Spinal cord (tissue), 10 donors: ENCODE results near the gene NOX3. TPM values are rescaled to one million over a fixed set of nuclear protein-coding genes. Genes with fewer than 3 reads are reported as not detected.
A peak's percentile ranks its signal among the peaks of the same experiment; 100 is the strongest.

Experiments used
- DNase-seq, 6 donors: peaks; one replicate each; pipeline versions ENCODE4 v3.0.0 to v3.0.0-alpha.2; 2013 to 2015; ENCODE audit warnings: low spot score in 6 of 6, low read depth in 4 of 6
- H3K27ac ChIP-seq: one replicate; pipeline ENCODE4 v1.5.1; 2013; ENCODE audit warnings: low read depth, low read length, control low read depth
- H3K27me3 ChIP-seq: one replicate; pipeline ENCODE4 v1.6.1; 2013; ENCODE audit warnings: low read length; ENCODE audit not compliant: control insufficient read depth, insufficient read depth
- H3K36me3 ChIP-seq: one replicate; pipeline ENCODE4 v1.6.1; 2013; ENCODE audit warnings: low read length; ENCODE audit not compliant: control insufficient read depth, insufficient read depth
- H3K4me1 ChIP-seq: one replicate; pipeline ENCODE4 v1.6.1; 2013; ENCODE audit warnings: low read length; ENCODE audit not compliant: control insufficient read depth, insufficient read depth
- H3K4me3 ChIP-seq: one replicate; pipeline ENCODE4 v1.5.1; 2013; ENCODE audit warnings: low read depth, low read length, control low read depth
- H3K9me3 ChIP-seq: one replicate; pipeline ENCODE4 v1.6.1; 2013; ENCODE audit warnings: low read length; ENCODE audit not compliant: control insufficient read depth, insufficient read depth
- WGBS: methylation state at CpG from one replicate; pipeline ENCODE4 v1.1.5; 2013; ENCODE audit warnings: missing lambda C conversion rate; ENCODE audit not compliant: insufficient coverage; 5-methylcytosine and 5-hydroxymethylcytosine counted together
- polyA plus RNA-seq, 2 donors: library from polyadenylated mRNA; unstranded; fragments of 120-200 nt; gene quantifications; one replicate each; pipeline ENCODE4 v1.2.1, GENCODE V29; 2013; ENCODE audit not compliant: insufficient read length in 2 of 2
- total RNA-seq, 2 donors: library from RNA; depleted of rRNA in 1 of 2; stranded (reverse); fragments of 120-200 nt in 1 of 2; fragments of >200 nt in 1 of 2; gene quantifications; one replicate each; pipeline versions ENCODE4 v1.2.3 to v1.2.4, GENCODE V29; 2013 to 2014
- donor health status: healthy.

The NOX3 gene
- total and polyA plus RNA-seq, 4 donors: not detected

DNA sequence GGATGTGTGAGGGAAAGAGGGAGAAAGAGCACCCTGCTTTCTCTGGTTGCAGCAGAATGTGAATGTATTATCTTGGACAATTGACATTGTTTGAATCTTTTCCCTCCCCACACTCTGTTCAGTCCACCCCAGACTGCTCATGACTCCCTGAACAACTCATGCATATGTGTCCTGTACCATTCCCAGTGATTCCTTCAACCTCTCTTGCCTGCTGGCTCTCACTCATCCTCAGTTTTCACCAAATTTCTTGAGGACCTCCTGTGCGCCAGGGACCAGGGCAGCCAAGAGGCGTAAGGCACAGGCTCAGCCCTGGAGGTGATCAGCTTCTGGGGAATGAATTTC, 5.4 kb downstream of the NOX3 start:
- Histone ChIP-seq H3K4me1 (peaks cover 14% of the 10 kb centered on the region), H3K4me3 (no peak overlapping the region), H3K27ac (no peak overlapping the region), H3K36me3 (no peaks in the 10 kb centered on the region), H3K27me3 (no peaks in the 10 kb centered on the region), H3K9me3 (no peaks in the 10 kb centered on the region)
- DNase-seq: no peak
- WGBS: 100% methylated on average over 2 of the region's 2 CpGs

DNA sequence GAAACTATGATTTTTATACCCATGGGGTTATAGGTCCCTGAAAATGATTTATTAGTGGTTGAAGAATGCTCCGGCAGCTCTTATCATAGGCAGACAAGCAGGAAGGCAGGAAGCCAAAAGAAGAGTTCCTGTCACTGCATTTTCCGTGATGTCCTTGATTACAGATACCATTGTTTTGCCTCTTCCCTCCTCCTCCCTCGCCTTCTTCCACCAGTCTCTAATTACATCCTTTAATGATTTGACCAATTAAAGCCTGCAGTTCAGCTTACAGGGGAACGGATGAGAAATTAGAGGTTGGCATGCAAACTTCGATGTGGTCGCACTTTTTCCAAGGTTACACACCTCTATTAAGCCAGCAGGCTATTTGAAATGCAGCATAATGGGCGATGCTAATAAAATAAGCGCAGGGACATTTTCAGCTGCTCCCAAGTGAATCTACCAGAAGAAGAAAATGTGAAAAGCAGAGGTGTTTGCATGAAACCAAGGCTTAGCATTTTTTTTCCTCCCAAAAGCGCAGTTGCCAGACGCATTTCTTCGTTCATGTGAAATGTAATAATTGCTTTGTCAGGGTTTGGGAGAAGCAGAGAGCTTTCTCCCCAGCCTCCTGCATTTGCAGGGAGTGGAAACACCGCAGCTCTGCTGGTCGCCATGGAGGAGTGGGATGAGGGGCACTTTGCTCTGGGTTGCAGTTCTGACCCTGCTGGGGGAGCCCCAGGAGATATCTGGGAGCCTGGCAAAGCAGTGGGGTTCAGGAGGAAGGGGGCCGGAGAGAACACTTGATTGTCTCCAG, 6.0 kb downstream of the NOX3 start:
- peak in 2 of 6 donors; percentile 23 to 82 for DNase-seq
- Histone ChIP-seq H3K36me3 (no peaks in the 10 kb centered on the region), H3K27ac (no peak overlapping the region), H3K4me1 (peaks cover 14% of the 10 kb centered on the region), H3K4me3 (no peak overlapping the region), H3K27me3 (no peaks in the 10 kb centered on the region), H3K9me3 (no peaks in the 10 kb centered on the region)
- 47% methylated on average over 7 of the region's 14 CpGs for WGBS

DNA sequence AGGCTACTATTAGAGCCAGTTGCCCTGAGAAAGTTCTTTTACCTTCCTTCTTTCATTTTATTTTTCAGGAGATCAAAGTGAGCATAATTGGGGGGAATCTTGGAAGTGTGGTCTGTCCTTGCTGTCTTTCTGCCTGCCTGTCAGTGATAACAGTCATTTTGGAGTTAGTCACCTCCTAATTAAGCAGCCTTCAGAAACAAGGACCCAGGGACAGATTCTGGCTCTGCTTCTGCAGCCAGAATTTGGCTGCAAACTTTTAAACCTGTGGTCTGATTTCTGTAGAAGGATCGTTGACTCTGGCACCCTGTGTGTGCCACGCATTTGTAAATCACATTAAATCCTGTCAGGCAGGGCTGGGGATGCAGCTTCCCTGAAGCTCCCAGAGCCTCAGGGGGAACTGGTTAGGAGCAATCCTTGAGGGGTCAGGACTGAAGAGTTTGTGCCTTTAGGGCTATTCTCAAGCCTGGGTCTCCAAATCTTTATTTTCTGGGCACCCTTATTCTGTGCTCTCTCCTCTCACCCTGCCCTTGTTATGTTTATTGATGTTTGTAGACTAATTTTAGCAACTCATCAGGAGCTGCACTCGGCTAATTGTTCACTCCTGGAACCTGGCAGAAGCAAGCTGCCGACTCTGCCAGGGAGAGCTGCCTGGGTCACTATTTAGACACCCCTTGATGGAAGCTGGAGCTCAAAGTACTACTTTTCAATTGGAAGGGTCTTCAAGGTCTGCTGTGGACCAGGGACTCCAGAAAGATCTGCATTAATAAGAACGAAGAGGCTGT, 6.8 kb downstream of the NOX3 start:
- Histone ChIP-seq H3K4me1 (peaks cover 14% of the 10 kb centered on the region), H3K4me3 (no peak overlapping the region), H3K9me3 (no peaks in the 10 kb centered on the region), H3K36me3 (no peaks in the 10 kb centered on the region), H3K27me3 (no peaks in the 10 kb centered on the region), H3K27ac (no peak overlapping the region)
- peak in 2 of 6 donors; percentile 18 to 52 for DNase-seq
- 15% methylated on average over 5 of the region's 5 CpGs for whole genome bisulfite sequencing

DNA sequence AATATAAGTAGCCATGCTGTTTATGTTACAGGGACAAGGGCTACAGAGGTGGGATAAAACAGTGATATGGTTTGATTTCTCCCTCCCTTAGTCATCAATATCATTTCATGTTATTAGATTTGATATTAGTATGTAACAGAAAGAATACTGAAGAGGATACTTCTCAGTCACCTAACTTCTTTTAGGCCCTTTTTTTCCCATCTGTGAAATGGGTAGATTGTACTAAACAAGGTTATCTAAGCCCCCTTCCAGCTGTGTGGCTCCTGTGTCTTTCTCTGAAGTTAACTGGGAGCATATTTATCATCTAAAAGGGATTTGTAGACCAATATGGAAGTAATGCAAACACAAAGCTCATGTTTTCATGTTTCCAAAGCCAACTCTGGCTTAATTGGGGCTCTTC, 7.7 kb downstream of the NOX3 start:
- H3K9me3 ChIP-seq: no peaks in the 10 kb centered on the region
- no peaks in the 10 kb centered on the region for H3K27me3 ChIP-seq
- no peak overlapping the region for H3K4me3 ChIP-seq
- H3K4me1 ChIP-seq: peaks cover 14% of the 10 kb centered on the region
- DNase-seq: no peak
- no peak overlapping the region for H3K27ac ChIP-seq
- H3K36me3 ChIP-seq: no peaks in the 10 kb centered on the region

DNA sequence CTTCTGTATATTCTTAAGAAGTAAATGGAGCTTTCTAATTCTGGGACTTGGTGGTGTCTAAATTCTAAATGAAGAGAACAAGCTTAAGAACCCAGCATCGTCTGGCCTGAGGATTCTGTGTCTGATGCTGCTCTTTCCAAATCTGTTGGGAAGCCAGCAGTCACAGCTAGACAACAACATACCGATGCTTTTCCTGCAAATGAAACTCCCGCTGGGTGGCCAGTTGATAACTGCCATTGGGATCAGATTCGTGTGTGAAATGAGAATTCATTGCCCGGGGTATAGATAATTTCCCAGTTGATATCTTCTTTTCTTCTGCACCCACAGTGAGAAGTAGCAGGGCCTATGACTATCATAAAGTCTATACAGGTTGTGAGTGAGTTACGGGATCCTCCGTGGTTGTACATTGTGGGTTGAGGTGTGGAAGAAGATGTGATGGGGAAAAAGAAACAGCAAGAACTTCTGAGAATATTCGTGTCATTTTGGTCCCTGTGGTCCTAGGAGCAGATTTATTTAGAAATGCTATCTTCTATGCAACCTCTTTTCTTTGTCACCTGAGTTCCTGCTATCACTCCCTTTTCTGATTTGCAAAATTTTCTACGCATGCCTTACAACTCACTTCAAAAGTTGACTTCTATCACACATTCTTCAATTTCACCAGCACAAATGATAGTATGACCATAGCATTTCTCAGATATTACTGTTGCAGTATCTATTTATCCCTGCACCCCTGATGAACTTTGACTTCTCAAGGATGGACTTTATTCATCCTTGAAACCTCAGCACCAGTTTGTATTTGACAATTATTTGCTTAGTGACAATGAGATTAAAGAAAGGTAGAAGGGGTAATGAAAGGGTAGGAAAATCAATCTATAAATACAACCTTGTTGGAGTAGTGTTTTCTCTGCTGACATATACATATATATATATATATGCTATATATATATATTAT, 10.4 kb downstream of the NOX3 start:
- Histone ChIP-seq H3K4me1 (peaks cover 11% of the 10 kb centered on the region), H3K27me3 (no peaks in the 10 kb centered on the region), H3K36me3 (no peaks in the 10 kb centered on the region), H3K27ac (no peak overlapping the region), H3K9me3 (no peaks in the 10 kb centered on the region), H3K4me3 (no peak overlapping the region)
- 94% methylated on average over 4 of the region's 9 CpGs for WGBS
- DNase-seq: no peak

DNA sequence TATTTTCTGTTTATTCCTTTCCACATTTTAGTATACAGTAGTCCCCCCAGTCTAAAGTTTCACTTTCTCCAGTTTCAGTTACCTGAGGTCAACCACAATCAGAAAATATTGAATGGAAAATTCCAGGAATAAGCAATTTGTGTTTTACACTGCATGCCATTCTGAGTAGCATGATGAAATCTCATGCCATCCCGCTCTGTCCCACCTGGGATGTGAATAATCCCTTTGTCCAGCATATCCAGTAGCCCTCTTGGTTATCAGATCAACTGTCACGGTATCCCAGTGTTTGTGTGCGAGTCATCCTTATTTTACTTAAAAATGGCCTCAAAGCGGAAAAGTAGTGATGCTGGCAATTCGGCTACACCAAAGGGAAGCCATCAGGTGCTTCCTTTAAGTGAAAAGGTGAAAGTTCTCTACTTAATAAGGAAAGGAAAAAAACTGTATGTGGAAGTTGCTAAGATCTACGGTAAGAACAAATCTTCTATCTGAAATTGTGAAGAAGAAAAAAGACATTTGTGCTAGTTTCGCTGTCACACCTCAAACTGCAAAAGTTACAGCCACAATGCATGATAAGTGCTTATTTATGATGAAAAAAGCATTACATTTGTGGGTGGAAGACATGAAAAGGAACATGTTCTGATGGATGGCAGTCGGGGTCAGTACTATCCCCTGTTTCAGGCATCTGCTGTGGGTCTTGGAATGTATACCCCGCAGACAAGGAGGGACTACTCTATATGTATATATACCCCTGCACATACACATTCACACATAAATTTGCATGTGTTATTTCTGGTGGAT, 11.3 kb downstream of the NOX3 start:
- Histone ChIP-seq H3K27me3 (no peaks in the 10 kb centered on the region), H3K9me3 (no peaks in the 10 kb centered on the region), H3K27ac (no peak overlapping the region), H3K4me3 (no peak overlapping the region), H3K4me1 (peaks cover 6% of the 10 kb centered on the region), H3K36me3 (no peaks in the 10 kb centered on the region)
- no peak for DNase-seq
- WGBS: 89% methylated on average over 3 of the region's 9 CpGs

DNA sequence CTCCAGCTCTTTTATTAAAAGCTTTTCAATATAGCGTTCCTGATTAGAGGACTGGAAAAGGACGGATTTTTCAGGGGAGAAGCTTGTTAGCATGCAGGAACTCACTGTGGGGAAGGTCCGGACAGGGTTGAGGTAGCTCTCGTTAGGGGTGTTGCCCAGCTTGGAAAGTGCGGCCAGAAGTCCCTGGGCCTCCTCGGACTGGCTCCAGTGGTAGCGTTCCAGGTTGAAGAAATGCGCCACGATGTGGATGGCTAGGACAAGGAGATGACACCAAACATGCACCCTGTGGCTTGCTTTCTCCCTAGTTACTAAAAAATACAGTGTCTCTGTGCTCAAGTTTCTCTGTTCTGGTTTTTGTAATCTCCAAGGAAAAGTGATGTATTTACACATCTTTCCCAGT, 12.5 kb downstream of the NOX3 start:
- Histone ChIP-seq H3K27me3 (no peaks in the 10 kb centered on the region), H3K4me3 (no peak overlapping the region), H3K36me3 (no peaks in the 10 kb centered on the region), H3K27ac (no peak overlapping the region), H3K9me3 (no peaks in the 10 kb centered on the region), H3K4me1 (no peaks in the 10 kb centered on the region)
- DNase-seq: no peak
- WGBS: 81% methylated on average over 6 of the region's 9 CpGs

DNA sequence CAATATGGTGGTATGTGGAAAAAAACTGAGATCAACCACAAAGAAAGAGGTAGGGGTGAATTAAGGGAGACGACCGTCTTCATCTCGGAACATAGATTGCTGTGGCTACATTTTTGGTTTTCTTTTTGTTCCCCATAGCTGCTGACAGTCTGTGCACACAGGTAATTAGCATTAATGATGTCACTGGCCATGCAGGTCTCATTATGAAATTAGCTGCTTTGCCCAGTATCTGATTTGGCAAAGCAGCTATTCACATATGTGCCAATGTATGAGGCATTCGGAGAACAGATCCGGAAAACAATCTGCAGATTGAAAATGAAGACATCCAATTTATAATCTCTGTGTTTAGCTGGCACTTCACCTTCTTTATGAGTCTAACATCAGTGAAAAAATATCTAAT, 13.1 kb downstream of the NOX3 start:
- no peaks in the 10 kb centered on the region for H3K27me3 ChIP-seq
- DNase-seq: peak in 2 of 6 donors; percentile 39 to 54
- H3K4me1 ChIP-seq: no peaks in the 10 kb centered on the region
- 88% methylated on average over 3 of the region's 5 CpGs for WGBS
- H3K27ac ChIP-seq: no peak overlapping the region
- no peak overlapping the region for H3K4me3 ChIP-seq
- no peaks in the 10 kb centered on the region for H3K36me3 ChIP-seq
- no peaks in the 10 kb centered on the region for H3K9me3 ChIP-seq

DNA sequence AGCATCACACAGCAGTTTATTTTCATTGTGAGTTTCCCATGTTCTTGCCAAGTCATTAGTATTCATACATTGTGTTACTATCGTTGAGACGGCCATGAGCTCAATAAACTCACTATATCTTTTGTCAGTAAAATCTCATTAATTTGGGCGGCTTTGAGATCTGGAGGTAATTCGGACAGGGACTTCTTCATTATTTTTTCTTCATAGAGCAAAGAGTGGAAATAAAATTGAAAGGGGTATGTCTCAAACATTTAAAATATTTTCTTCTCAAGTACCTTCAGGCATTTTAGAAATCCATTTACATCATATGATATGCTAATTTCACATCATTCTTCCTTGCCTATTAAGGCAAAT, 14.6 kb downstream of the NOX3 start:
- peak in 1 of 6 donors; percentile 82 for DNase-seq
- H3K36me3 ChIP-seq: no peaks in the 10 kb centered on the region
- WGBS: no CpG with 5 or more reads among the region's 4 CpGs
- no peak overlapping the region for H3K27ac ChIP-seq
- H3K27me3 ChIP-seq: no peaks in the 10 kb centered on the region
- no peaks in the 10 kb centered on the region for H3K9me3 ChIP-seq
- H3K4me3 ChIP-seq: no peak overlapping the region
- no peaks in the 10 kb centered on the region for H3K4me1 ChIP-seq
